ENCODE data around the gene PYY. TPM values are rescaled to one million over a fixed set of nuclear protein-coding genes. Genes with fewer than 3 reads are reported as not detected.

The PYY gene
- total RNA-seq, 1 experiment from 2014 or later = not detected

DNA sequence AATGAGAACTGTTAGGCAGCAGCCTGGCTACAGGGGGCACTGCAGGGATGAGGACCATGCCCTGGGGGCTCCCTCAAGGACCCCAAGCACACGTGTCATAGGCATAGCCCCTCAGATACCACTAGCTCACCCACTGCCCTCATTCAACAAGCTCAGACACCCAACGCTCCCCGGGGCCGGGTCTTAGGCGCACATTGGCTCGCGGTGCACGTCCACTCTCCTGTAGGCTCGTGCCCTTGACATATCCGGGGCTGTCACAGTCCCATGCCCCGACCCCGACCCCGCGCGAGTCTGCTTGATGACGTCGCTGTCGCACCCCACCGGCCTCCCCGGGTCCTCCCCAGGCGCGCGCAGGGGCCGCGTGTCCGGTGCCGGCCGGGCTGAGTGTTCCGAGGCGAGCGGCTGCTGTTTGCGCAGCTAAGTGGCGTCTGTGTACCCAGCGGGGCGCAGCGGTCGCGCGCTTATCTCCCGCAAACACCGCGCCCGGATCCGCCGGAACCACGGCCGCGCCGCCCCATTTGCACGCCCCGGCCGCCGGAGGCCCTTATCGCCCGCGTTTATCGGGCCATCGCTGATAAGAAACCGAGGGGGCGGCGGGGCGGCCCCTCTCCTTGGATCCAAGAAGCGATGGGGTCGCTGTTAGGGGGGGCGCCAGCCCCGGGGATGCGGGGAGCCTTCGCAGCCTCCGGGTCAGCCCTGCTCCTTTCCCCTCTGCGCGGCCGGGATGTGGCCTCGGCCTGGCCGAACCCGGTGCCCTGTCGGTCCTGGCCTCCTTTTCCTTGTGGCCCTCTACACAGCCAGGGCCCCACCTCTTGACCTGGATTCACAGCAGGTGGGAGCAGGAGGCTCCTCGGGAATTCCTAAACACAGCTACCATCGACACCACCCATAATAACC lies 30.0 kb upstream of the PYY start:
- Histone ChIP-seq H3K9me3 (ENCODE audit: control insufficient read depth, insufficient read depth, low read depth, low read length) (no peaks in the 10 kb centered on the region), H3K27me3 (ENCODE audit: control insufficient read depth, insufficient read depth, low read length) (no peaks in the 10 kb centered on the region), H3K4me1 (ENCODE audit: control insufficient read depth, insufficient read depth, low read length) (peaks cover 3% of the 10 kb centered on the region), H3K27ac (ENCODE audit: low read length) (no peak overlapping the region), H3K36me3 (ENCODE audit: control insufficient read depth, insufficient read depth, low read length) (no peaks in the 10 kb centered on the region), H3K4me3 (ENCODE audit: low read depth in 2 of 2, low read length in 2 of 2) (peak overlapping the region; percentile 41 to 50)
- BruUV-seq (replicated peaks) = no TSS peak
- ATAC-seq (peak; percentile 89), DNase-seq (ENCODE audit: low read depth, low spot score) (no peak)
- TF ChIP-seq, protein P1, sequence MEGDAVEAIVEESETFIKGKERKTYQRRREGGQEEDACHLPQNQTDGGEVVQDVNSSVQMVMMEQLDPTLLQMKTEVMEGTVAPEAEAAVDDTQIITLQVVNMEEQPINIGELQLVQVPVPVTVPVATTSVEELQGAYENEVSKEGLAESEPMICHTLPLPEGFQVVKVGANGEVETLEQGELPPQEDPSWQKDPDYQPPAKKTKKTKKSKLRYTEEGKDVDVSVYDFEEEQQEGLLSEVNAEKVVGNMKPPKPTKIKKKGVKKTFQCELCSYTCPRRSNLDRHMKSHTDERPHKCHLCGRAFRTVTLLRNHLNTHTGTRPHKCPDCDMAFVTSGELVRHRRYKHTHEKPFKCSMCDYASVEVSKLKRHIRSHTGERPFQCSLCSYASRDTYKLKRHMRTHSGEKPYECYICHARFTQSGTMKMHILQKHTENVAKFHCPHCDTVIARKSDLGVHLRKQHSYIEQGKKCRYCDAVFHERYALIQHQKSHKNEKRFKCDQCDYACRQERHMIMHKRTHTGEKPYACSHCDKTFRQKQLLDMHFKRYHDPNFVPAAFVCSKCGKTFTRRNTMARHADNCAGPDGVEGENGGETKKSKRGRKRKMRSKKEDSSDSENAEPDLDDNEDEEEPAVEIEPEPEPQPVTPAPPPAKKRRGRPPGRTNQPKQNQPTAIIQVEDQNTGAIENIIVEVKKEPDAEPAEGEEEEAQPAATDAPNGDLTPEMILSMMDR (IDR thresholded peaks at IDR 0.05) = peak; percentile 68; the same call in 1 of the 2 replicates
- TF ChIP-seq, protein P2, sequence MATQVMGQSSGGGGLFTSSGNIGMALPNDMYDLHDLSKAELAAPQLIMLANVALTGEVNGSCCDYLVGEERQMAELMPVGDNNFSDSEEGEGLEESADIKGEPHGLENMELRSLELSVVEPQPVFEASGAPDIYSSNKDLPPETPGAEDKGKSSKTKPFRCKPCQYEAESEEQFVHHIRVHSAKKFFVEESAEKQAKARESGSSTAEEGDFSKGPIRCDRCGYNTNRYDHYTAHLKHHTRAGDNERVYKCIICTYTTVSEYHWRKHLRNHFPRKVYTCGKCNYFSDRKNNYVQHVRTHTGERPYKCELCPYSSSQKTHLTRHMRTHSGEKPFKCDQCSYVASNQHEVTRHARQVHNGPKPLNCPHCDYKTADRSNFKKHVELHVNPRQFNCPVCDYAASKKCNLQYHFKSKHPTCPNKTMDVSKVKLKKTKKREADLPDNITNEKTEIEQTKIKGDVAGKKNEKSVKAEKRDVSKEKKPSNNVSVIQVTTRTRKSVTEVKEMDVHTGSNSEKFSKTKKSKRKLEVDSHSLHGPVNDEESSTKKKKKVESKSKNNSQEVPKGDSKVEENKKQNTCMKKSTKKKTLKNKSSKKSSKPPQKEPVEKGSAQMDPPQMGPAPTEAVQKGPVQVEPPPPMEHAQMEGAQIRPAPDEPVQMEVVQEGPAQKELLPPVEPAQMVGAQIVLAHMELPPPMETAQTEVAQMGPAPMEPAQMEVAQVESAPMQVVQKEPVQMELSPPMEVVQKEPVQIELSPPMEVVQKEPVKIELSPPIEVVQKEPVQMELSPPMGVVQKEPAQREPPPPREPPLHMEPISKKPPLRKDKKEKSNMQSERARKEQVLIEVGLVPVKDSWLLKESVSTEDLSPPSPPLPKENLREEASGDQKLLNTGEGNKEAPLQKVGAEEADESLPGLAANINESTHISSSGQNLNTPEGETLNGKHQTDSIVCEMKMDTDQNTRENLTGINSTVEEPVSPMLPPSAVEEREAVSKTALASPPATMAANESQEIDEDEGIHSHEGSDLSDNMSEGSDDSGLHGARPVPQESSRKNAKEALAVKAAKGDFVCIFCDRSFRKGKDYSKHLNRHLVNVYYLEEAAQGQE (IDR thresholded peaks at IDR 0.05; ENCODE audit: insufficient read depth in 1 of 2, low read depth in 2 of 2, low read length in 1 of 2) = no peak
- CTCF ChIA-PET = interaction anchor here (0.8 to 1.1 kb wide), 2 partner anchors 11 to 40 kb away, joined by 3 to 4 read pairs; no protein-coding TSS in a partner anchor
- intact Hi-C loops (cut with micrococcal nuclease; ENCODE audit: unreplicated experiment) = no loop called here
- in situ Hi-C loops (cut with HindIII; ENCODE audit: low pct_unique_long_range_greater_than_20kb, low sequenced_read_pairs) = no loop called here
- POLR2A ChIA-PET = no interaction called here

DNA sequence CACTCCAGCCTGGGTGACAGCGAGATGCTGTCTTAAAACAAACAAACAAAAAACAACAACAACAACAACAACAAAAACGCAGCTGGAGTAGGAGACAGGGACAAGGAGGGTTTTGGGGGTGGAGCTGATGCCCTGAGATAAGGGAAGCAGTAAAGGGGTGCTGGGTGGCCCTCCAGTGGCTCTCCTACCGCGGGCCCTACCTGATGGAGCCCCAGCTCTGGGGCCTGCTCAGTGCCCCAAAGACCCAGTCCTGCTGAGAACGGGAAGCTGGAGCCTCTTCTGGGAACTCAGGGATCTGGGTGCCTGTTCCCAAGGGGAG lies 29.4 kb upstream of the PYY start:
- CTCF ChIA-PET = interaction anchor here (0.8 to 1.1 kb wide), 2 partner anchors 12 to 39 kb away, joined by 3 to 4 read pairs; no protein-coding TSS in a partner anchor
- no peak for DNase-seq (ENCODE audit: low read depth, low spot score)
- Histone ChIP-seq H3K4me3 (ENCODE audit: low read depth in 2 of 2, low read length in 2 of 2) (peak overlapping the region in 1 of 2 experiments; percentile 50; a peak in 2 of 4 replicates), H3K4me1 (ENCODE audit: control insufficient read depth, insufficient read depth, low read length) (peaks cover 3% of the 10 kb centered on the region), H3K27me3 (ENCODE audit: control insufficient read depth, insufficient read depth, low read length) (no peaks in the 10 kb centered on the region), H3K36me3 (ENCODE audit: control insufficient read depth, insufficient read depth, low read length) (no peaks in the 10 kb centered on the region), H3K9me3 (ENCODE audit: control insufficient read depth, insufficient read depth, low read depth, low read length) (no peaks in the 10 kb centered on the region), H3K27ac (ENCODE audit: low read length) (no peak overlapping the region)
- BruUV-seq (replicated peaks) = no TSS peak
- no peak for ATAC-seq
- TF ChIP-seq, protein P1 (IDR thresholded peaks at IDR 0.05) = no peak
- TF ChIP-seq TCF7L2 (IDR thresholded peaks at IDR 0.05; ENCODE audit: low read depth, low read length) (no peak), POLR2AphosphoS5 (IDR thresholded peaks at IDR 0.05; ENCODE audit: low read depth, low read length) (no peak), SIN3A (IDR thresholded peaks at IDR 0.05; ENCODE audit: borderline replicate concordance, insufficient read depth, low read depth, low read length) (no peak)
- TF ChIP-seq, protein P2 (IDR thresholded peaks at IDR 0.05; ENCODE audit: insufficient read depth in 1 of 2, low read depth in 2 of 2, low read length in 1 of 2) = no peak
- intact Hi-C loops (cut with micrococcal nuclease; ENCODE audit: unreplicated experiment) (no loop called here), in situ Hi-C loops (cut with HindIII; ENCODE audit: low pct_unique_long_range_greater_than_20kb, low sequenced_read_pairs) (no loop called here)
- POLR2A ChIA-PET = no interaction called here
